HG02981 (cell line): ENCODE measurements around the gene CSF3.

Experiments used
- ATAC-seq: cut with Tn5 transposase; IDR thresholded peaks from one replicate; pipeline ENCODE4 v1.9.1; 2021; ENCODE audit warnings: mild to moderate bottlenecking, moderate library complexity; ENCODE audit not compliant: unreplicated experiment

The CSF3 gene

DNA sequence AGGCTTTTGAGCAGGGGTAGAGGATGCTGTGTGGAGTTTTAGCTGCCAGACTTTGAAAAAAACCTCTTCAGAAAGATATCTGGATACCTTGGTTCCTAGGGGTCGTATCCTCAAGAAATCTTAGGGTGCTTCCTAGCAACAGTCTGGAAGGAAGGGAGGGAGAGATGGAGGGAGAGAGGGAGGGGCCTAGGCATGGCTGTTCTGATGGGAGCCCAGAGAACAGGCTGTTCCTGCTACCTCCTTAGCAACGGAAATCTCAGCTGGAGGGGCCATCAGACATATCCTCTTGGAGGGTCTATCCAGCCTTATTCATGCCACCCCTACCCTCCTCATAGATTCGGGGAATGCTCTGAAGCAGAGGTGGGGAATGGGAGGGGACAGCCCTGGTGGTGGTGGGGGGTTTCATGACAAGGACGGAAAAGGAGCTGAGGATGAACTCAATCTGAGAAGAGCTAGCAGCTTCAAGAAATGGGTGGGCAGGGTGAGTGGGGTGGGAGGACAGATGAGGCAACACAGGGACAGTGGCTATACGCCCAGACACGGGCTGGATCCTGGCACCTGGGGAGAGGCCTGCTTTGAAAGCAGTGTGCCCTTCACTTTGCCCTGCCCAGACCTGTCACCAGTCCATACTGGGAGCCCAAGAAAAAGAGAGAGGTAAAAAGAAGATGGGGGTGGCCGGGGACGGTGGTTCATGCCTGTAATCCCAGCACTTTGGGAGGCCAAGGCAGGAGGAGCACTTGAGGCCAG is 44.7 kb downstream of the CSF3 start:
- no peak for ATAC-seq

DNA sequence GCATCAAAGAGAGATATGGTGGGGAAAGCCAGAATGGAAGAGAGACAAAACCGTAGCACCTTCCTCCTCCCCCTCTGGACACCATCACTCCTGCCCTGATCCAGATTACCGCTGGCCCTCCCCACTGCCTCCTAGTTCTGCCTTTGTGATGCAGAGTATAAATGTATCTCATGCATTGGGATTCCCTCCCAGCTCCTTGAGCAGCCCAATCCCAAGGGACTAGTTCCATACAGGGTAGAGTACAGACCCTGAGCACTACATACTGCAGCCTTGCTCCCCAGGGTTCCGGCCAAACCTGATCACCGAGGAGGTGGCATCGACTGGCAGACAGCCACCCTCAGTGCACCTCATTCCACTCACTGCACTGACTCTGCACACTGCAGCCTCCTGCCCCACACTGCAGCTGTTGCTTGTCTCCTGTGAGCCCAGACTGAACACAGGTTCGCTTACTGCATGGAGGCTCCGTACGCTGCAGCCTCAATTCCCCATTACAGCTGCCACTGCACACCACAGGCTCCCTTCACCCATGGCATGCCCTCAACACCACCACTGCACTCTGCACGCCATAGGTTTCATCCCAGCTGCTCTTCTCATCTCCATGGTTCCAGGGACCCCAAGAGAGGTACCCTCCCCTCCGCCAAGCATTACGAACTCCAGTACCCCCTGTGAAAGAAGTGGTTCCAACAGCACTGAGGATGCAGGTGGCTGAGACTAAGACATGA is 45.8 kb downstream of the CSF3 start:
- ATAC-seq = no peak

DNA sequence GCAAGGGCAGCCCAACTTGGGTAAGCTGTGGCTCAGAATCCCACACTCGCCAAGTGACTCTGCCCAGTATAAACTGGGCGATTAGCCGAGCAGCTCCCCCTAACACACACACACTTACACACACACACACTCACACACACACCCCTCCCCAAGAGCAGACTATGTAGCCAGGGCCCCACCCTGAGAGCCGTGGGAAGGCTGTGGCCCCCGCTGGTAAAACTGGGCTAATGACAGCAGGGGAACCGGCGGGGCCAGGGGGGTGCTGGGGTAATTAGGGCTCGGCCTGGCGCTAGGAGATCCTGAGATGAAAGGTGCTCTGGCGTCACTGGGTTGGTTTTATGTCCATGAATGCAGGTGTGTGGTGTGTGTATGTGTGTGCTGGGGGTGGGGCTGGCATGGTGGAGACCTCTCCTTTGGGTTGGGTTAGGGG is 46.4 kb downstream of the CSF3 start:
- no peak for ATAC-seq

DNA sequence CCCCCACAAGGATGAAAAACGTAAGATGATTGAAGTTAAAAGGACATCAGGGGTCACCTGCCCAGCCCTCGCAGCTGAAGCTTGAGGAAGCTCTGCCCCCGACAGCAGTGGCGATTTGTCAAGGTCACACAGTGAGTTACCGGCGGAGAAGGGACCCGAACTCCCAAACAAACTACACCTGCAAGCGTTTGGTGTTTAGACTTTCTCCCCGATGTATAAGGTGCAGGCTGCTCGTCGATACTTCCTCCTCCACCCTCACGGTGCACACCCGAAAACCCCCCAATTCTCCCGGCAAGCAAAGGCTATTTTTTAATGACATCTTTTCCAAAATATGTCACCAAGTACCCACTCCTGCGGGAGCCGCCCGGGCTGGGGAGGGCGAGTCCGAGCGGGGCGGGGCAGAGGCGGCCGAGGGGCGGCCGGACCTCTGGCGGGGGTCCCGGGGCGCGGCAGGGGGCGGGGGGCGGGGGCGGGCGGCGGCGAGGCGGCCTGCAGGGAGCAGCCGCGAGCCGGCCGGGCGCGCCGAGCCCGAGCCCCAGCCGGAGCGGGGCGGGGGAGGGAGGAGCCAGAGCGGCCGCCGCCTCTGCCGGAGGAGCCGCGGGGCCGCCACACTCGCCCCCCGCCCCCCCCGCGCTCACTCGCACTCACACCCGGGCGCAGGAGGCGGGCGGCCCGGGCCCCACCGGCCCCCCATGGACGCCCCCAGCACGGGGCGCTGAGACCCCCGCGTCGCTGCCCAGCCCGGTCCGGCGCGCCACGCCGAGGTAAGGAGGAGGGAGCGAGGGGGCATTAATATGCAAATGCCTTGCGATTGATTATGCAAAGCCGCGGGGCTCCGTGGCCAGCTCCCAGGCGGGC is 47.3 kb downstream of the CSF3 start, which contains the start of gene THRA:
Gene THRA (plus strand): TSS at position 637 of the 858 bp plus-strand sequence. CDS start 11,524 bp downstream, outside the sequence.
- no peak for ATAC-seq

DNA sequence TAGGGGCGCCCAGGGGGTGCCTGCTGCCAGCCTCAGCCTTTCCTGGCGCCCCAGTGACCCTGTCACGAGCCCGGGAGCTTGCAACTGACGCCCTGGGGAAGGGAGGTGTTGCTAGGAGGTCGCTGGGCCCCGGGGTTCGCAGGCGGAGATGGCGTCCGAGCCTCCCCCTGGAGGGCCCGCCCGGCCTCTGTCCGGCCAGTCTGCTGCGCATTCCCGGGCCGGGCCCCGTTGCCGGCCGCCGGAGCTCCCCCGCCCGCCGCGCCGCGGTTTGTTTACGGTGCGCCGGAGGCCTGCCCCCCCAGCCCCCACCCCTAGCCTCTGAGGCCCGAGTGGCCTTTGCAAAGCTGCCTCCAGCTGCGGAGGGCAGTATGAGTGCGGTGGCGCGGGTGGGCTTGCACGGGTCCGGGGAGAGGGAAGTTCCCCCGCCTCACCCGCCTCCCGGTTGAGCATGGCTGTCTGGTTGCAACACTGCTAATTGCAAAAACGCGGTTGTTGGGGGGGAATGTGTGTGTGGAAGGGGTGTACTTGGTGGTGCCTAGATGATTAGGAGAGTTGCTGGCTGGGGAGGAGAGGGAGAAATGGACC is 48.0 kb downstream of the CSF3 start:
- no peak for ATAC-seq

DNA sequence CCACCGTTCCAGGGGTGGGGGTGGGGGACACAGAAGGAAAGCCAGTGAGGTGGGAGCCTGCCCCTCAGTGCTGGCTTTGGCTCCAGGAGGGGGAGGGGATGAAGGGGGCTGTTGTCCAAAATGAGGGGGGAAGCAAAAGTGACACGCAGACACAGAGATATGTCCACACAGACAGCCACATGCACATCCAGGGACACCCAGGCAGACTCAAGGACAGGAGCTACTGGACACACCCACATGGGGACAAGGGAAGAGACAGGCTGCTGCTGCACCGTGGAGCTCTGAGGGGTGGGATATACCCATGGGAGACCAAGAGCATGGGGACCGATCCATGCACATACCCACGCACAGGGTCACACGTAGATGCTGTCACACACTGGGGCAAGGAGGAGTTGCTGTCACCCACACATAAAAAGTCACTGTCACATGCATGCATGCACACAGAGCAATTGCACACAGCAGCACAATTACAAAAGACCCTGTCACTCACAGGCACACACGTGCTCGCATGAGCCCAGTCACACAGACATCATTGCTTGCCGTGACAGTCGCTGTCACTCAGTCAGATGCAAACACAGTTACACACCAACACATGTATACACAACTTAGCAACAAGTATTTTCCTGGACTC is 48.8 kb downstream of the CSF3 start:
- no peak for ATAC-seq

DNA sequence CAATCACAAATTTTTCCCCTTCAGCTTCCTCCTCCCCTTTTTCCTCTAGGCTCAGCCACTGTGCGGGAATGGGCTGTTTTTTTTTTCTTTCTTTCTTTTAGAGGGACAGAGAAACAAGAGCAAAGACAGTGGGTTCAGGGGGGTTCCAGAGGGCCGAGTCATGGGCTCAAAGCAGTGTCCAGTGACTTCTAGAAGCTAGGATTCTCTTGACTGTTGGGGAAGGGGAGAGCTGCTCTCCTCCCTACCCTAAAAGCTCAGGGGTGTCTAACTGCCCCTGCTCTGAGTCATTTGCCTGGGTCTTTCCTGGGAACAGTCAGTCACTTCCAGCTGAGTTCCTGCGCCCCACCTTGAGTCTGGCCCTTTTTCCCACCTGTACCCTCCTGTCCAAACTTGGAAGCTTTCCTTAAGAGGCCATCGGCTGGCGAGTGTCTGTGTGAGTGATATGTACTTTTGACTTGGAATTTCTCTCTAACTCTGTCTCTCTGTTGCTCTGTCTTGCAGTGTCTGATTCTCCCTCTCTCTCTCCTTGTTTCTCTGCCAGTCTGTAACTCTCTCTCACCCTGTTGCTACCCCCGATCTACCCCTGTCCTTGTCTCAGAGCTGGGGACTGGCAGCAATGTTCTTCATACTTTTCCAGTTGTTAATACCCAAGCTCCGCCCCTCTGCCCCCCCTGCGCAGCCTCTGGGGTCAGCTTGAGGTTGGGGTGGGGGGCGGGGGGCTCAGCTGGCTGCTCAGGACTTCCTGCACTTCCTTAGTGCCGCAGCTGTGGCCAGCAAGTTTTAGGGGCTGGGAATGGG is 49.9 kb downstream of the CSF3 start:
- ATAC-seq = no peak

DNA sequence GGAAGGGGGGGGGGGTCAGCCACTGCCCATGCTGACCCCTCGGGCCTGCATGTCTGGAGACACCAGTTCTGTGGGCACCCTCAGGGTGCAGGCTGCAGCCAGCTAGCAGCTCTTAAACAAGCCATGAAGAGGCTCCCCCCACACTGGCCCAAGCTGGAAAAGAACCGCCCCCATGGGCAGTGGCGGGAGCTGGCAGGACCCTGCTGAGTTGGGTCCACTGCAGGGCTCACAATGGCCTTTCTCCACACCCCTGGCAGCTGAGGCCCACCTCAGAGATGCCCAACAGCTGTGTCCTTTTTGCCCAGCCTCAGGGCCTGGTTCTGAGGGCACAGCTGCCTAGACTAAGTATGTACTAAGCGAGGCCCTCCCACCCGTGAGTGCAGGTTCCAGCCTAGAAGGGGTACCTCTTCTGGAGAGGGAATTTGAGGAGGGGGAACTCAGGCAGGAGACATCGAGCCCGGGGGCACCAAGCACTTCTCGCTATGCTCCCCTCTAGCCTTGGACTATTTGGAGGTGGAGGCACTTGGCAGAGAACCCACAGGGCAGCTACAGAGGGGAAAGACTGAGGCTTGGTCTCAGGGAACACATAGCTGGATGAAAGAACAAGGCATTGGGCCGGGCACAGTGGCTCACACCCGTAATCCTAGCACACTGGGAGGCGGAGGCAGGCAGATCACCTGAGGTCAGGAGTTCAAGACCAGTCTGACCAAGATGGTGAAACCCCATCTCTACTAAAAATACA is 50.7 kb downstream of the CSF3 start:
- no peak for ATAC-seq
